ENCODE measurements around the gene CATSPER3. TPM values are rescaled to one million over a fixed set of nuclear protein-coding genes. Genes with fewer than 3 reads are reported as not detected.

The CATSPER3 gene
- total and polyA plus RNA-seq, 7 donors = 0.57 to 1.4 (median 1.2) TPM; not detected in 4

- WGBS, 2 donors = 92 to 94% methylated on average over 6 of the region's 6 CpGs
- TF ChIP-seq EP300 (IDR thresholded peaks at IDR 0.05) (no peak), CTCF (IDR thresholded peaks at IDR 0.05) (no peak), POLR2AphosphoS5 (IDR thresholded peaks at IDR 0.05) (no peak), POLR2A (IDR thresholded peaks at IDR 0.05) (no peak)
Measured at GRCh38 chr5:135061001-135061400, 93.3 kb downstream of the CATSPER3 start.

More at GRCh38 chr5:135061001-135061400, 93.3 kb downstream of the CATSPER3 start:
- Histone ChIP-seq H3K4me3 (no peak overlapping the region), H3K27ac (no peak overlapping the region), H3K27me3 (no peaks in the 10 kb centered on the region), H3K4me1 (peaks cover 0 to 10% (median 8%) of the 10 kb centered on the region in 4 donors), H3K9me3 (no peaks in the 10 kb centered on the region), H3K36me3 (no peaks in the 10 kb centered on the region)
- intact Hi-C loops (cut with DNase I) = no loop called here
- peak; percentile 50 for DNase-seq

Small RNAs within 50 kb of the gene (small RNA-seq; reads per million reads assigned to genes)
- gene MIR4461 (0 reads per million in 3 donors), gene MTND3P25 (0 to 0.06 (median 0) reads per million in 3 donors), gene MTND4LP30 (0 reads per million in 3 donors)

Other genes with a start within 250 kb of the CATSPER3 start
- gene CAMLG, start 229.4 kb upstream of the CATSPER3 start, total RNA-seq = 10 to 100 TPM; 60.5 to 81.3 (median 65.1) TPM
- gene CAMLG, start 229.4 kb upstream of the CATSPER3 start, polyA plus RNA-seq = 10 to 100 TPM; 27.0 to 54.7 (median 28.9) TPM
- gene DDX46, start 209.1 kb upstream of the CATSPER3 start, total RNA-seq = 10 to 100 TPM; 35.0 to 53.6 (median 41.9) TPM
- 10 to 100 TPM; 11.4 to 26.4 (median 13.2) TPM for gene DDX46, start 209.1 kb upstream of the CATSPER3 start, polyA plus RNA-seq
- gene C5orf24, start 121.9 kb upstream of the CATSPER3 start, total RNA-seq = 10 to 100 TPM; 38.0 to 82.0 (median 70.8) TPM
- gene C5orf24, start 121.9 kb upstream of the CATSPER3 start, polyA plus RNA-seq = 10 to 100 TPM; 12.6 to 15.7 (median 15.0) TPM
- 100 to 1,000 TPM in 2 of 4 donors, 10 to 100 TPM in 2; 69.0 to 123 (median 95.4) TPM for gene TXNDC15, start 93.5 kb upstream of the CATSPER3 start, total RNA-seq
- 10 to 100 TPM; 13.6 to 43.6 (median 24.6) TPM for gene TXNDC15, start 93.5 kb upstream of the CATSPER3 start, polyA plus RNA-seq
- gene PCBD2, start 62.8 kb upstream of the CATSPER3 start, total RNA-seq = 10 to 100 TPM in 1 of 4 donors, 1 to 10 TPM in 3; 4.2 to 10.8 (median 7.8) TPM
- gene PCBD2, start 62.8 kb upstream of the CATSPER3 start, polyA plus RNA-seq = 10 to 100 TPM in 1 of 3 donors, 1 to 10 TPM in 2; 7.6 to 10.6 (median 8.4) TPM
- 1 to 10 TPM; 1.6 to 5.8 (median 3.5) TPM for gene PITX1, start 66.3 kb downstream of the CATSPER3 start, total RNA-seq
- 1 to 10 TPM; 6.0 to 7.2 (median 6.3) TPM for gene PITX1, start 66.3 kb downstream of the CATSPER3 start, polyA plus RNA-seq